Subcutaneous adipose tissue (tissue), 4 donors: Measurements from ENCODE around the gene TBC1D26. TPM values are rescaled to one million over a fixed set of nuclear protein-coding genes. Genes with fewer than 3 reads are reported as not detected.
"Not testable (repeated sequence)": the region's sequence is repeated elsewhere in the genome, so short reads cannot be mapped to it uniquely, and the experiment has no call there.

Source experiments
- total RNA-seq, 4 donors: library from RNA; depleted of rRNA; stranded (reverse); fragments of >200 nt; gene quantifications; one replicate each; pipeline ENCODE4 v1.1.0, GENCODE V29; 2016
- TF ChIP-seq, protein P1 (sequence below): fragments of 450-650 bp; IDR thresholded peaks from one replicate; pipeline ENCODE4 v1.5.1; 2016; ENCODE audit warnings: low read depth, mild to moderate bottlenecking, control low read depth, antibody characterized with exemption, moderate library complexity

TBC1D26 gene
- total RNA-seq: 1 to 10 TPM in 1 of 4 donors, not detected in 3; 1.5 TPM

DNA sequence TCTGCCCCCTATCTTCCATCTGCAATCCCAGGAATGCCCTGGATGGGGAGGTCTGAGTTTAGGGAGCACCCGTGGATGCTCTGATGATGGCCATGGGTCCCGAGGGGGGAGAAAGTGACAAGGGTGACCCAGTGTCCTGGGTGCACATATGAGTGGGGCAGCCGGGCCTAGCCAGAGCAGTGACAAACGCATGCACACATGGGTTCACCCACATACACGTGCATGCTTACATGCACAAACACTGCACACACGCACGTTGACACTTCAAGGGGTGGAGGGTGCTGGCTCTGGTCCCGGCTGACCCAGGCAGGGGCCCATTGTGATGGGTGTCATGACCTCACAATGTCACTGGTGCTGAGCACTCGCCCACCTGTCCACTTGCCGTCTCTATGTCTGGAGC is at the start of gene TBC1D26:
TSS of gene TBC1D26 (plus strand) at position 384 of the 400 bp plus-strand sequence. CDS start 3,066 bp downstream, outside the sequence.
- TF ChIP-seq, protein P1, sequence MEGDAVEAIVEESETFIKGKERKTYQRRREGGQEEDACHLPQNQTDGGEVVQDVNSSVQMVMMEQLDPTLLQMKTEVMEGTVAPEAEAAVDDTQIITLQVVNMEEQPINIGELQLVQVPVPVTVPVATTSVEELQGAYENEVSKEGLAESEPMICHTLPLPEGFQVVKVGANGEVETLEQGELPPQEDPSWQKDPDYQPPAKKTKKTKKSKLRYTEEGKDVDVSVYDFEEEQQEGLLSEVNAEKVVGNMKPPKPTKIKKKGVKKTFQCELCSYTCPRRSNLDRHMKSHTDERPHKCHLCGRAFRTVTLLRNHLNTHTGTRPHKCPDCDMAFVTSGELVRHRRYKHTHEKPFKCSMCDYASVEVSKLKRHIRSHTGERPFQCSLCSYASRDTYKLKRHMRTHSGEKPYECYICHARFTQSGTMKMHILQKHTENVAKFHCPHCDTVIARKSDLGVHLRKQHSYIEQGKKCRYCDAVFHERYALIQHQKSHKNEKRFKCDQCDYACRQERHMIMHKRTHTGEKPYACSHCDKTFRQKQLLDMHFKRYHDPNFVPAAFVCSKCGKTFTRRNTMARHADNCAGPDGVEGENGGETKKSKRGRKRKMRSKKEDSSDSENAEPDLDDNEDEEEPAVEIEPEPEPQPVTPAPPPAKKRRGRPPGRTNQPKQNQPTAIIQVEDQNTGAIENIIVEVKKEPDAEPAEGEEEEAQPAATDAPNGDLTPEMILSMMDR: not testable (repeated sequence)

DNA sequence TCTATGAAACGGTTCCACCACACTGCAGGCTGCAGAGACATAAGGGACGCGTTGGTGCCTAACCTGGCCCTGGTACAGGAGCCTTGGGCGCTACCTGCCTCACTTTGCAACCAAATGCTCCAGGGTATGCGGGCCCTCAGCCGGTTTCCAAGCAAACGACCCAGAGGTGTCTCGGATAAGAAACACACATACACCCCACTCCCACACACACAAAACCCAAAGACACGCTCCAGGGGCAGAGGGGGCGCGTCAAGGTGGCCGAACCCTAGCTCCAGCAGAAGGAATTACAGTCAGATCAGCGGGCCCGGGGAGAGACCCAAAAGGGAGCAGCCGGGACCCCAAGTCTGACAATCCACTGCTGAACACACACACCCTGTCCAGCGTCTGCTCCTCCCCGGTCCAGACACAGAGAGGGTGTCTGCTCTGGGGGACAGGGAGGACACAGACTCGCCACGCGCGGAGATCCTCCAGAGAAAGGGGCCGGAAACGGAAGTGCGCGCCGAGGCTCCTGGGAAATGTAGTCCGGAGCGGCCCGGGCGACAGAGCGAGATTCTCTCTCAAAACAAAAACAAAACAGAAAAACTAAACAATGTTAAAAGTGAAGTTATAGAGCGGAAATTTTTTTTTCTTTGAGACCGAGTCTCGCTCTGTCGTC is 48.1 kb upstream of the TBC1D26 start, which contains the start of gene TRIM16:
TSS of gene TRIM16 (minus strand) at position 488 of the 655 bp plus-strand sequence. CDS start 32,702 bp downstream, outside the sequence.
- TF ChIP-seq, protein P1: not testable (repeated sequence)

DNA sequence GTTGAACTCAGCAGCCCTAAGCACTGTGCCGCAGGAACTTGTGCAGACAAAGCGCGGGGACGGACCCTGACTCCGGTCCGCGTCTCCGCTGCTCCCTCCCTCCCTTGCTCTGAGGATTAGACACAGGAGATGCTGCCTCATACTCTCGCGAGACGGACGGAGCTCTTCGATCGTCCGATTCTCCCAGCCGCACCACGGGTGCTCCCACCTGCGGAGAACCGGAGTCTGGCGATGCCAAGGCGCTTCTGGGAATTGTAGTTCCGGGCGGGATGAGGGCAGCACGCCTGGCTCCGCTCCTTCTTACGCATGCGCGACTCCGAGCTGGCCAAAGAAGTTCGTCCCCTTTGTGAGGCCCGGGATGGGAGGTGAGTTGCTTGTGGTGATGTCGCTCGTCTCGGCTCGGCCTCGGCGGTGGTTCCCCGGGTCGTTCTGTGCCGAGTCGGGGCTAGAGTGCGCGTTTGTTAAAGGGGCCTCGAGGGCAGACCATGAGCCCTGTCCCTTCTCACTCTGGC is 32.6 kb upstream of the TBC1D26 start, which contains the start of gene ZNF286A:
TSS of gene ZNF286A (plus strand) at position 340 of the 512 bp plus-strand sequence. CDS start 578 bp downstream, outside the sequence.
- TF ChIP-seq, protein P1: not testable (repeated sequence)

DNA sequence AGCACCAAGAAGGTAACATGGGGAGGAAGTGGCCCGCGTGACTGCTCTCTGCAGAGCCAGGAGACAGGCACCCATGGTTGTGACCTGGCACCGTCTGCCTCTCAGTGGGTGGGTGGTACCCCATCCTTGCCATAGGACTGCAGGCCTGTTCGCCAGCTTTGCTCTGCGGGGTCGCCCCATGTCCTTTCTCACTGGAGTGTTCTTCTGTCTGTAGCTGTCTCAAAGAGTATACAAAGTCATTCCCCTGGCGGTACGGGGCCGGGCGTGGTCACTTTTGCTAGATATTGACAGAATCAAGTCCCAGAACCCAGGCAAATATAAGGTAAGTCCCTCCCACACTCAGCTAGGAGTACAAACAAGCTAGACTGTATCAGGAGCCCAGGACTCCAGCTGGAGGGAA is 6.0 kb downstream of the TBC1D26 start:
- TF ChIP-seq, protein P1: no peak

DNA sequence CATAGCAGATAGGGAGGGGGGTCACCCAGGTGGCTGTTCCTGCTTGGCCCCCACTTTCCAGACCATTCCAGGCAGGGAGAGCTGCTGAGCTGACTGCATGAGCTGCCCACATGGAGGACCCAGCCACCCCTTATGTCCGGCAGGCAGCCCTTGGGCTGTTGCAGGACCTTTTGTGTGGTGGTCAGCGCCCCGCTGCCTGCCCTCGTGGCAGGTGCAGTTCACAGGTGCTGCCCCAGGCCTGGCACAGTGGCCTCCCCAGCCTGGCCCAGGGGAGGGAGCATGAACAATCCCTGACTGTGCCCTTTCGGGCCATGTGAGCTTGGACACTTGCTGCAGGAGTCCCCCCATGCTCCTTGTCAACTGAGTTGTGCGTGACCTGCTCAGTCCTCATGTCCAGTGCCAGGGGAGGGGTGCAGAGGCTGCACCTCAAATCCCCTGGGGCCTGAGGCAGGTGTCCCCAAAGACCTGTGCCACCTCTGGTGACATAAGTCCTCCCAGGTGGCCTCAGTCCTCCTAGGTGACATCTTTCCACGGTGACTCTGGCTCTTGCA is 8.6 kb downstream of the TBC1D26 start:
- TF ChIP-seq, protein P1: no peak

DNA sequence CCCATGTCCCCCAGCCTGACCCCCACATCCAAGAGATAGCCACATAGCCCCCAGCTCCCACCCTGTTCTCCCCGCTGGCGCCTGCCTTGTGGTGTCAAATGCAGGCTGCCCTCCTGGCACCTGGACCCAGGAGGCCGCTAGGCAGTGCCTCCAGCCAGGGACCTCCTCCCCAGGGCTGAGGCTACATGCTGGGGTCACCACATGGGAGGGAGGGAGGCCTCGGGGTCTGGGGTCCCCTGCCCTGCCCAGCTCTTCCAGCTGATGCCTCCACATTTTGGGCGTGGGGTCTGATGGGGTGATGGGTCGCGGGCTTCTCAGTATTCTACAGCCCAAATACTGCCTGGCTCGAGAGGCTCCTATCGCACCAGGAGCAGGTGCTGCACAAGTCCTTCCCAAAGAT is 9.5 kb downstream of the TBC1D26 start:
- TF ChIP-seq, protein P1: no peak
